Measurements from ENCODE around the gene DNAH14.

DNA sequence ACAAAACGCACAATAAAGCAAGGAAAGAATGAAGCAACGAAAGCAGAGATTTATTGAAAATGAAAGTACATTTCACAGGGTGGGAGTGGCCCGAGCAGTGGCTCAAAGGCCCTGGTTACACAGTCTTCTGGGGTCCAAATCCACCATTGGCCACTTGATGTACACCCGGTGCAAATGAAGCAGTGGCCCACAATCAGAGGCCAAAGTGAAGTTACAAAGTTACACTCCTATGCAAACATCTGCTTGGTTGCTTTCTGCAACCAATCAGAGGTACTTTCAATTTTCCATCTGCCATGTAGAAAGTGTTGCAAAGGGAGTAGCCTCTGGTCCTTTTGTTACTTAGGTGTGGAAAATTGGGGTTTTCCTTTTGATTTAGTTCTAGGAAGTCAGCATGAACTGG is 10.0 kb upstream of the DNAH14 start:
- TF ChIP-seq POLR2A (IDR thresholded peaks at IDR 0.05) (no peak), POLR2AphosphoS5 (IDR thresholded peaks at IDR 0.05) (no peak)
- TF ChIP-seq, protein P1, sequence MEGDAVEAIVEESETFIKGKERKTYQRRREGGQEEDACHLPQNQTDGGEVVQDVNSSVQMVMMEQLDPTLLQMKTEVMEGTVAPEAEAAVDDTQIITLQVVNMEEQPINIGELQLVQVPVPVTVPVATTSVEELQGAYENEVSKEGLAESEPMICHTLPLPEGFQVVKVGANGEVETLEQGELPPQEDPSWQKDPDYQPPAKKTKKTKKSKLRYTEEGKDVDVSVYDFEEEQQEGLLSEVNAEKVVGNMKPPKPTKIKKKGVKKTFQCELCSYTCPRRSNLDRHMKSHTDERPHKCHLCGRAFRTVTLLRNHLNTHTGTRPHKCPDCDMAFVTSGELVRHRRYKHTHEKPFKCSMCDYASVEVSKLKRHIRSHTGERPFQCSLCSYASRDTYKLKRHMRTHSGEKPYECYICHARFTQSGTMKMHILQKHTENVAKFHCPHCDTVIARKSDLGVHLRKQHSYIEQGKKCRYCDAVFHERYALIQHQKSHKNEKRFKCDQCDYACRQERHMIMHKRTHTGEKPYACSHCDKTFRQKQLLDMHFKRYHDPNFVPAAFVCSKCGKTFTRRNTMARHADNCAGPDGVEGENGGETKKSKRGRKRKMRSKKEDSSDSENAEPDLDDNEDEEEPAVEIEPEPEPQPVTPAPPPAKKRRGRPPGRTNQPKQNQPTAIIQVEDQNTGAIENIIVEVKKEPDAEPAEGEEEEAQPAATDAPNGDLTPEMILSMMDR (IDR thresholded peaks at IDR 0.05), result no peak
